Stomach (tissue), 9 donors: ENCODE results near the gene PLA2G12A. TPM values are rescaled to one million over a fixed set of nuclear protein-coding genes. Genes with fewer than 3 reads are reported as not detected.

ENCODE experiments used
- DNase-seq, 2 donors: peaks; one replicate each; pipeline versions ENCODE4 v3.0.0 to v3.0.0-alpha.2; 2013 to 2019
- H3K27ac ChIP-seq, 5 donors: fragments of 200-600 bp in 4 of 5; sonication (generic) in 4 of 5; one replicate each; pipeline ENCODE4 v1.5.1; 2013 to 2019; ENCODE audit warnings: mild to moderate bottlenecking in 1 of 5, moderate library complexity in 1 of 5
- H3K27me3 ChIP-seq, 3 donors: fragments of 200-600 bp; sonication (generic); one replicate each; pipeline ENCODE4 v1.5.1; 2017 to 2019; ENCODE audit warnings: mixed run types in 1 of 3
- H3K36me3 ChIP-seq, 4 donors: fragments of 200-600 bp; sonication (generic); 1 replicate in 3 of 4; 2 replicates in 1 of 4; pipeline ENCODE4 v1.5.1; 2016 to 2019
- H3K4me1 ChIP-seq, 4 donors: fragments of 200-600 bp; sonication (generic); one replicate each; pipeline ENCODE4 v1.5.1; 2016 to 2019
- H3K4me3 ChIP-seq, 4 donors: fragments of 200-600 bp; sonication (generic) in 3 of 4; one replicate each; pipeline ENCODE4 v1.5.1; 2016 to 2019; ENCODE audit warnings: mild to moderate bottlenecking in 1 of 4
- H3K9me3 ChIP-seq, 4 donors: fragments of 200-600 bp; sonication (generic); one replicate each; pipeline ENCODE4 v1.5.1; 2016 to 2019
- EP300 ChIP-seq: sonication (generic); formaldehyde crosslinking; IDR thresholded peaks from one replicate; pipeline ENCODE4 v1.6.1; 2017; ENCODE audit warnings: antibody characterized with exemption
- POLR2A ChIP-seq, 4 donors: fragments of 450-650 bp; IDR thresholded peaks; one replicate each; pipeline ENCODE4 v1.6.1; 2016; ENCODE audit warnings: antibody characterized with exemption in 4 of 4, control low read depth in 2 of 4, mild to moderate bottlenecking in 1 of 4, moderate library complexity in 1 of 4
- POLR2AphosphoS5 ChIP-seq, 3 donors: sonication (generic); formaldehyde crosslinking; IDR thresholded peaks; one replicate each; pipeline ENCODE4 v1.6.1; 2016; ENCODE audit warnings: antibody characterized with exemption in 3 of 3
- WGBS, 5 donors: extraction: QIAGEN DNeasy Blood & Tissue Kit in 3 of 5; methylation state at CpG; one replicate each; pipeline versions ENCODE4 v1.1.5 to v1.1.7; 2013 to 2018; 5-methylcytosine and 5-hydroxymethylcytosine counted together
- intact Hi-C: fragments of 100-400 bp; cut with DNase I; formaldehyde crosslinking; loops from one replicate; pipeline ENCODE4 v1.15.1; 2023; ENCODE audit warnings: low total_unique reads
- polyA plus RNA-seq, 3 donors: library from polyadenylated mRNA; stranded (reverse); fragments of 200-250 nt; gene quantifications; one replicate each; pipeline ENCODE4 v1.2.3, GENCODE V29; 2013
- total RNA-seq, 5 donors: library from RNA; depleted of rRNA; stranded (reverse); fragments of >200 nt; gene quantifications; one replicate each; pipeline versions ENCODE4 v1.1.0 to v1.2.3, GENCODE V29; 2014 to 2016
- TF ChIP-seq, protein P1 (sequence below), 7 experiments: fragments of 450-650 bp in 4 of 7; fragments of 200-600 bp in 3 of 7; sonication (generic) in 3 of 7; IDR thresholded peaks; one replicate each; pipeline ENCODE4 v1.5.1; 2016 to 2019; ENCODE audit warnings: antibody characterized with exemption in 7 of 7, control low read depth in 2 of 7, mild to moderate bottlenecking in 1 of 7
- donor health status: healthy with polysubstance abuse.
- donor health status: Bipolar disorder and iron deficiency.
- donor health status: healthy.

The PLA2G12A gene
- total and polyA plus RNA-seq, 8 donors = 3.5 to 95.9 (median 10.6) TPM

GRCh38 chr4:109713500-109713899 lies 16.4 kb downstream of the PLA2G12A start:
- 90 to 96% (median 93%) methylated on average over 3 of the region's 3 CpGs for WGBS, 5 donors
- H3K4me1 ChIP-seq = no peaks in the 10 kb centered on the region
- no peak overlapping the region for H3K27ac ChIP-seq
- no peak for DNase-seq
- no peak overlapping the region for H3K4me3 ChIP-seq
- TF ChIP-seq POLR2A (IDR thresholded peaks at IDR 0.05) (no peak), EP300 (no peak), POLR2AphosphoS5 (IDR thresholded peaks at IDR 0.05) (no peak)
- TF ChIP-seq, protein P1, sequence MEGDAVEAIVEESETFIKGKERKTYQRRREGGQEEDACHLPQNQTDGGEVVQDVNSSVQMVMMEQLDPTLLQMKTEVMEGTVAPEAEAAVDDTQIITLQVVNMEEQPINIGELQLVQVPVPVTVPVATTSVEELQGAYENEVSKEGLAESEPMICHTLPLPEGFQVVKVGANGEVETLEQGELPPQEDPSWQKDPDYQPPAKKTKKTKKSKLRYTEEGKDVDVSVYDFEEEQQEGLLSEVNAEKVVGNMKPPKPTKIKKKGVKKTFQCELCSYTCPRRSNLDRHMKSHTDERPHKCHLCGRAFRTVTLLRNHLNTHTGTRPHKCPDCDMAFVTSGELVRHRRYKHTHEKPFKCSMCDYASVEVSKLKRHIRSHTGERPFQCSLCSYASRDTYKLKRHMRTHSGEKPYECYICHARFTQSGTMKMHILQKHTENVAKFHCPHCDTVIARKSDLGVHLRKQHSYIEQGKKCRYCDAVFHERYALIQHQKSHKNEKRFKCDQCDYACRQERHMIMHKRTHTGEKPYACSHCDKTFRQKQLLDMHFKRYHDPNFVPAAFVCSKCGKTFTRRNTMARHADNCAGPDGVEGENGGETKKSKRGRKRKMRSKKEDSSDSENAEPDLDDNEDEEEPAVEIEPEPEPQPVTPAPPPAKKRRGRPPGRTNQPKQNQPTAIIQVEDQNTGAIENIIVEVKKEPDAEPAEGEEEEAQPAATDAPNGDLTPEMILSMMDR (IDR thresholded peaks at IDR 0.05) = no peak
- intact Hi-C loops = no loop called here
- no peaks in the 10 kb centered on the region for H3K27me3 ChIP-seq
- H3K9me3 ChIP-seq = no peaks in the 10 kb centered on the region
- peaks cover 0 to 62% (median 58%) of the 10 kb centered on the region in 4 donors for H3K36me3 ChIP-seq

- WGBS, 5 donors = 95 to 100% (median 100%) methylated on average over 1 of the region's 1 CpG
- no peak for DNase-seq
- no peak overlapping the region for H3K4me3 ChIP-seq
- H3K27ac ChIP-seq = no peak overlapping the region
- H3K36me3 ChIP-seq = peaks cover 0 to 38% (median 33%) of the 10 kb centered on the region in 4 donors
- TF ChIP-seq EP300 (no peak), POLR2AphosphoS5 (IDR thresholded peaks at IDR 0.05) (no peak), POLR2A (IDR thresholded peaks at IDR 0.05) (no peak)
- TF ChIP-seq, protein P1 (IDR thresholded peaks at IDR 0.05) = no peak
- H3K27me3 ChIP-seq = no peaks in the 10 kb centered on the region
- H3K9me3 ChIP-seq = no peaks in the 10 kb centered on the region
- H3K4me1 ChIP-seq = peaks cover 0 to 9% (median 7%) of the 10 kb centered on the region in 4 donors
- intact Hi-C loops = no loop called here
These were observed 20.9 kb downstream of the PLA2G12A start for GRCh38 chr4:109708990-109709389.

- TF ChIP-seq, protein P1 (IDR thresholded peaks at IDR 0.05) = no peak
- TF ChIP-seq POLR2AphosphoS5 (IDR thresholded peaks at IDR 0.05) = no peak
- no peak for TF ChIP-seq EP300
- no peak for TF ChIP-seq POLR2A (IDR thresholded peaks at IDR 0.05)
- H3K9me3 ChIP-seq = no peaks in the 10 kb centered on the region
- intact Hi-C loops = no loop called here
- H3K4me1 ChIP-seq = peaks cover 0 to 13% (median 8%) of the 10 kb centered on the region in 4 donors
- H3K27ac ChIP-seq = no peak overlapping the region
- no peaks in the 10 kb centered on the region for H3K27me3 ChIP-seq
- no peak for DNase-seq
- 68 to 84% (median 76%) methylated on average over 2 of the region's 2 CpGs for WGBS, 5 donors
- H3K4me3 ChIP-seq = no peak overlapping the region
- H3K36me3 ChIP-seq = peaks cover 0 to 33% (median 27%) of the 10 kb centered on the region in 4 donors
These were observed 21.4 kb downstream of the PLA2G12A start for GRCh38 chr4:109708435-109708834.

- intact Hi-C loops = no loop called here
- Histone ChIP-seq H3K4me1 (peaks cover 18 to 43% (median 23%) of the 10 kb centered on the region in 4 donors), H3K36me3 (peaks cover 0 to 10% (median 8%) of the 10 kb centered on the region in 4 donors), H3K27me3 (no peaks in the 10 kb centered on the region), H3K9me3 (no peaks in the 10 kb centered on the region), H3K4me3 (peak overlapping the region; percentile 82 to 89 (median 86)), H3K27ac (peak overlapping the region; percentile 90 to 98 (median 91))
- TF ChIP-seq POLR2AphosphoS5 (IDR thresholded peaks at IDR 0.05) = no peak
- TF ChIP-seq POLR2A (IDR thresholded peaks at IDR 0.05) = no peak
- TF ChIP-seq, protein P1 (IDR thresholded peaks at IDR 0.05) = no peak
- no peak for TF ChIP-seq EP300
- WGBS, 5 donors = 3 to 11% (median 6%) methylated on average over 10 to 11 of the region's 11 CpGs
- DNase-seq = peak in 1 of 2 donors; percentile 57
These were observed 26.1 kb downstream of the PLA2G12A start for GRCh38 chr4:109703664-109704361.
